NCI-H1930 (cell line): ENCODE measurements around the gene CDH13.

Source experiments
- DNase-seq, 2 experiments: peaks; one replicate each; lab custom pipeline; 2025; lab: John Stamatoyannopoulos, UW

CDH13 gene

DNA sequence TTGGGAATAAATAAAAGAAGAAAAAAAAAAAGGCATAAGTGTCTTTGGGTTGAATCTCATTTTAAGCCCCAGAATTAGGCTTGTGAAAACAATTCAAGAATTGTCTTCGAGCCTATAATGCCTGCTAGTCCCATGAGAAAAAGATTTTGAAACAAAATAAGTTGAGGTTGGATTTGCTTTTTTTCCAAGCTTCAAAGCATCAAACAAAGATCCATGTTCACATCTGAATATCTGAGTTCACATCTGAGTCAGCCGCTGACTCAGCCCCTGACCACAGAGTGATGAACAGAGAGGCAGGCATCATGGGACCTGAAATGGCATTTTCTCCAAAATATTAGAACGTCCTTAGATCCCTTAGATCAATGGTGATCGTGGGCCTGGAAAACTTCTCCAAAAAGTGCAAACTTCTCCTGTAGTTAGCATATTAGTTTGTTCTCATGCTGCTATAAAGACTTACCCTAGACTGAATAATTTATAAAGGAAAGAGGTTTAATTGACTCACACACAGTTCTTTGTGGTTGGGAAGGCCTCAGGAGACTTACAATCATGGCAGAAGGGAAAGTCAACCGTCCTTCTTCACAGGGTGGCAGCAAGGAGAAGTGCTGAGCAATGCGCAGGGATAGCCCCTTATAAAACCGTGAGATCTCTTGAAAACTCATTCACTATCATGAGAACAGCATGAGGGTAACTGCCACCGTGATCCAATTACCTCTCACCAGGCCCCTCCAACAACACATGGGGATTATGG is 886.4 kb downstream of the CDH13 start:
- DNase-seq = no peak

- DNase-seq = no peak
These were observed 888.6 kb downstream of the CDH13 start for GRCh38 chr16:83515395-83515794.

GRCh38 chr16:83516931-83517330 is 890.2 kb downstream of the CDH13 start:
- no peak for DNase-seq

DNA sequence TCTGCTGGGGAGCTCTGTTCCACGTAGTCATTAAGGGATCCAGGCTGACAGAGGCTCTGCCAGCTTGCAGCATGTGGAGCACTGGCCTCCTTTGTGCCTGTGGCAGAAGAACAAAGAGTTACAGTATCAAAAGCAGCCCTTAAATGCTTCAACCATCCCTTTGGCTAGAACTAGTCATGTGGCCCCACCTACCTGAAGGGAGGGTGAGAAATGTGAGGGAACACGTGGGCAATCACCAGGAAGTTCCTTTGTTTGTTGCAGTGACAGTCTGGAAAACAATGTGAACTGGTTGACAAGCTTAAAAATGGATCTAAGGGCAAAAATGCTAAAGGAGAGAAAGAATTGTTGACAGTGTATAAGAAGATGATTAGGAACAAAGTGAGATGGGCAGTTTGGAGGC is 890.6 kb downstream of the CDH13 start:
- no peak for DNase-seq

DNA sequence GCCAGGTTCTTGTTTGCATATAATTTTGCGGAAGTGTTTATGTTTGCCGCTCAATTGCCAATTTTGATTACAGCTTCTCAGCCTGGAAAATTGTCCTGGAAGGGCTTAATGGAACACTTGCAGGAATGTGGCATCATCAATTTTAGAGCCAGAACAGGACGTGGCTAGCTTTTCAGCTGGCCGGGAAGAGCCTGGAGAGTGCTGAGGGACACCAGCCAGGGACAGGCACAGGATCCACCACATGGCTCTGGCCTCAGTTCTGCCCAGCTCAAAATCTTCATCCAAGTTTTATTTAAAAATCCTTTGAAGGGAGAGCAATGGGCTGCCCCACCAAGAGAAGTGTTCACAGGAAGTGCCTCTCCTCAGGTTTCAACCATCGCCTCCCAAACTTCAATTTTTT is 893.8 kb downstream of the CDH13 start:
- no peak for DNase-seq

GRCh38 chr16:83530293-83530692 is 903.5 kb downstream of the CDH13 start:
- DNase-seq = no peak

GRCh38 chr16:83532634-83533033 is 905.9 kb downstream of the CDH13 start:
- DNase-seq = no peak

GRCh38 chr16:83533193-83533592 is 906.4 kb downstream of the CDH13 start:
- DNase-seq = no peak

- no peak for DNase-seq
These were observed 911.9 kb downstream of the CDH13 start for GRCh38 chr16:83538707-83539106.

- DNase-seq = no peak
These were observed 913.1 kb downstream of the CDH13 start for GRCh38 chr16:83539736-83540490.

DNA sequence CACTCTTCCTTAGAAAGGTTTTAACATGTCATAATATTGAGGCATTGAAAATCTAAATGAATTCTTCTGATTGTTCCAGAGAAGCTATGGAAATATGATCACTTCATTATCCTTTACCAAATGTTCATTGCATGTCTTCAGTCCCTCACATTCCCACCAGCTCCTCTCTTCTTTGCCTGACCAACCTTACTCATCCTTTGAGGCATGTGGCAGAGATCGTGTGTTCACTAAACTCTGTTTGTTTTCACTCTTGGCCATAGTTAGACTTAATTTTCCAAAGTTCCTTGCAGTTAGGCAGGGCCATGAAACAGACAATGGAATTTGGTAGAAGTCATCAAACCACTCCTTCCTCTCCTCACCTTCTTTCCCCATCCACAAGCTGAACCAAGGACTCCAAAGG is 914.5 kb downstream of the CDH13 start:
- no peak for DNase-seq

DNA sequence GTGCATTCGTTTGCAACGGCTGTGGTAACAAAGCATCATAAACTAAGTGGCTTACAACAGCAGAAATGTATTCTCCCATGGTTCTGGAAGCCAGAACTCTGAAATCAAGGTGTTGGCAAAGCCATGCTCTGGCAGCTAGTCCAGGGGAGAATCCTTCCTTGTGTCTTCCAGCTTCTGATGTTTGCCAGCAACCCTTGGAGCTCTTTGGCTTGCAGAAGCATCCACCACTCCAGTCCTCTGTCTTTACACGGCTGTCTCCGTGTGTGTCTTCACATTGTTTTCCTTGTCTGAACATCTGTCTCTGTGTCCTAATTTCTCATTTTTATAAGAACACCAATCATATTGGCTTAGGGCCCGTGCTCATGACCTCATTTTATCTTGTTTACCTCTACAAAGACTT is 915.7 kb downstream of the CDH13 start:
- DNase-seq = no peak

- DNase-seq = no peak
These were observed 922.8 kb downstream of the CDH13 start for GRCh38 chr16:83549316-83550182.

- DNase-seq = no peak
These were observed 923.4 kb downstream of the CDH13 start for GRCh38 chr16:83550183-83550569.

DNA sequence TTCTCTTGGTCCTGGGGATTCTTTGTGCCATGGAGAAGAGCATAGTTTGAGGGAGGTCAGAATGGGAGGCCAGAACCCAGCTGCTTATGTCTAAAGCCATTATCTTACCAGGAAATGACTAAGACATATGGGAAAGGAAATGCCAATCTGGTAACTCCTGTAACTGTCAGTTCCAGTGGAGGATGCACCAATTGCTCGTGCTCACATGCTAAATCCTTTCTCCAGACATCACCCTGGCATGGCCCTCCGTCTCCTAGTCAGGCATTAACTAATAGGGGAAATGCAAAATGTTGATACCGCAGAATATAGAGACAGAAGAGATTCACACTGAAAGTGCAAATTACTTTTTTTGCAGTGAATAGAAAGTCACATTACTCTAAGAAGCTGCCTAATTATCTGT is 925.5 kb downstream of the CDH13 start:
- no peak for DNase-seq

DNA sequence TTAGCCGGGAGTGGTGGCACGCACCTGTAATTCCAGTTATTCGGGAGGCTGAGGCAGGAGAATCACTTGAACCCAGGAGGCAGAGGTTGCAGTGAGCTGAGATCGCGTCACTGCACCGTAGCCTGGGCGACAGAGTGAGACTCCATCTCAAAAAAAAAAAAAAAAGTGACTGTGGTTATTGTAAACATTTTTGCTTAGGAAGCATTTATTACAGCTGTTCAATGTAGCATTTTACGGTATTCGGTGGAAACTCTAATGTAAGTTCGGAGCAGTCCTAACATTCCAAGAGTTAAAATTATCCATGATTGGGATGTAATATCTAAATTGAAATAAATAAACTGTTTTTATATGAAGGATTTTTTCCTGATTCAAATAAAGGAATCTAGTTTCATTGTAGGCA is 926.2 kb downstream of the CDH13 start:
- DNase-seq = no peak

DNA sequence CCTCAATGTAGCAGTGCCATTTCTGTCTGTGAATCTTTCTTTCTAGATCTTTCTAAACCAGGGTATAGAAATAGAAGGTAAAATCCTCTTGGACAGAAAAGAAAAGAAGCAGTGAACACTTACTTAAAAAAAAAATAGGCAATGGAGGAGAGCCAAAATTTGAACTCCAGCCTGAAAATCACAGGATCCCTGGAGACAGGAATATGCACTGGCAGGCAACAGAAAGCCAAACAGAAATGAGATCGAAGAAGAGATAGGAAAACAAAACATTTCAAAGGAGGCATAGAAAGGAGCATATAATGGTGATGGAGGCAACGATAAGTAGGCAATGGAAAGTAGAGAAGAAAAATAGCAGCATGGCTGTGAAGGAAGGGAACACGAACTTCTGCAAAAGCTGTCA is 927.3 kb downstream of the CDH13 start:
- no peak for DNase-seq

- no peak for DNase-seq
These were observed 927.8 kb downstream of the CDH13 start for GRCh38 chr16:83554540-83554939.

GRCh38 chr16:83561876-83562275 is 935.1 kb downstream of the CDH13 start:
- no peak for DNase-seq

DNA sequence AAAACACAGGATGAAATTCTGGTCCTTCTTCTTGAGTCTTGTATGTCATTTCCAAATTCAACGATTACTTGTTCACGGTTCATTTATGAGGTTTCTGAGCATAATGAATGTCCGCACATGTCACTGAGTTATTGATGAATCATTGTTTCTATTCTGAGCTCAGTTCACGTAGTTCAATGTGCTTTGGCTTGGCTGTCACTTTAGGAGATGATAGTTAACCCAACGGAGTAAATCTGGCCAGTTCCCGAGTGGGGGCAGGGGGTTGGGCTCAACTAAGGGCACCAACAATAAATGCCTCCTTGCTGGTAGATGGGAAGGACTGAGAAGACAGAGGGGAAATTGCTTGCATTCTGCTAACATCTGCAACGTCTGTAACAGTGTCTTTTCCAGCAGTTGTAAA is 941.6 kb downstream of the CDH13 start:
- no peak for DNase-seq

DNA sequence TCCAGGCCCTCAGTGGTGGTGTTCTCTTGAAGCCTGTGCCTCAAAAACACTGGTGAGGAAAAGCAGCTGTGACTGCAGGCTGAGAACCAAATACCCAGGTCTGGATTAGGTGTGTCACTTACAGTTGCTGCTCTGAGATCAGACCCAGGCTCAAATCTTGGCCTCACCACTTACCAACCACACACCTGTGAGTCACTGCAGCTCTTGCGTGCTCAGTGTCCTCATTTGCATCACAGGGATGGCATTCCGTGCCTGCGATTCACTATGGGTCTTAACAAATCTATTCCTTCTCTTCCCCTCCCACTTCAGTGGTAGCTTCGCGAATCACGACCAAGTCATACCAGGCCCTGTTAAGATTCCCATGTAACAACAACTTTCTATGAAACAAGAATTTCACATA is 947.6 kb downstream of the CDH13 start:
- no peak for DNase-seq

GRCh38 chr16:83577078-83577745 is 950.4 kb downstream of the CDH13 start:
- no peak for DNase-seq
